ENCODE data around the gene OTOP2. TPM values are rescaled to one million over a fixed set of nuclear protein-coding genes. Genes with fewer than 3 reads are reported as not detected.
"Not testable (repeated sequence)": the region's sequence is repeated elsewhere in the genome, so short reads cannot be mapped to it uniquely, and the experiment has no call there.

OTOP2 gene
- total RNA-seq, 1 experiment from 2014 or later: not detected

- Histone ChIP-seq H3K36me3 (ENCODE audit: insufficient read depth, low read length, poor library complexity, severe bottlenecking) (no peaks in the 10 kb centered on the region), H3K4me3 (ENCODE audit: low read depth, low read length, poor library complexity, severe bottlenecking) (no peak overlapping the region), H3K27ac (ENCODE audit: low read depth, low read length, poor library complexity, severe bottlenecking) (no peak overlapping the region), H3K27me3 (replicated peaks; ENCODE audit: insufficient read depth, low read depth, low read length, poor library complexity) (no peaks in the 10 kb centered on the region), H3K4me1 (ENCODE audit: insufficient read depth, low read length, poor library complexity, severe bottlenecking) (no peaks in the 10 kb centered on the region), H3K9me3 (ENCODE audit: low read depth, low read length, poor library complexity, severe bottlenecking) (no peaks in the 10 kb centered on the region)
- intact Hi-C loops (cut with micrococcal nuclease; ENCODE audit: unreplicated experiment): loop anchor here (5.0 to 10.0 kb wide), 2 partner anchors 68 to 150 kb away; no protein-coding TSS in a partner anchor
- POLR2A ChIA-PET (ENCODE audit: low non-redundant PET): no interaction called here
- BruUV-seq (replicated peaks): no TSS peak
- CTCF ChIA-PET: no interaction called here
- TF ChIP-seq EZH2 (IDR thresholded peaks at IDR 0.05; ENCODE audit: borderline replicate concordance, low read depth, low read length, poor library complexity, severe bottlenecking) (no peak), CTCF (conservative IDR thresholded peaks at IDR 0.05; ENCODE audit: low read depth, low read length) (no peak)
- no peak for DNase-seq (ENCODE audit: low spot score)
Measured at GRCh38 chr17:74964246-74964761, 40.2 kb downstream of the OTOP2 start.

GRCh38 chr17:74964988-74965622, 41.0 kb downstream of the OTOP2 start:
- Histone ChIP-seq H3K27ac (ENCODE audit: low read depth, low read length, poor library complexity, severe bottlenecking) (no peak overlapping the region), H3K4me1 (ENCODE audit: insufficient read depth, low read length, poor library complexity, severe bottlenecking) (no peaks in the 10 kb centered on the region), H3K27me3 (replicated peaks; ENCODE audit: insufficient read depth, low read depth, low read length, poor library complexity) (no peaks in the 10 kb centered on the region), H3K4me3 (ENCODE audit: low read depth, low read length, poor library complexity, severe bottlenecking) (no peak overlapping the region), H3K36me3 (ENCODE audit: insufficient read depth, low read length, poor library complexity, severe bottlenecking) (no peaks in the 10 kb centered on the region), H3K9me3 (ENCODE audit: low read depth, low read length, poor library complexity, severe bottlenecking) (no peaks in the 10 kb centered on the region)
- DNase-seq (ENCODE audit: low spot score): no peak
- ChIA-PET CTCF (no interaction called here), POLR2A (ENCODE audit: low non-redundant PET) (no interaction called here)
- intact Hi-C loops (cut with micrococcal nuclease; ENCODE audit: unreplicated experiment): loop anchor here (5.0 to 10.0 kb wide), 2 partner anchors 67 to 150 kb away; no protein-coding TSS in a partner anchor
- TF ChIP-seq EZH2 (IDR thresholded peaks at IDR 0.05; ENCODE audit: borderline replicate concordance, low read depth, low read length, poor library complexity, severe bottlenecking) (no peak), CTCF (conservative IDR thresholded peaks at IDR 0.05; ENCODE audit: low read depth, low read length) (no peak)
- BruUV-seq (replicated peaks): no TSS peak

- no peak for DNase-seq (ENCODE audit: low spot score)
- Histone ChIP-seq H3K27ac (ENCODE audit: low read depth, low read length, poor library complexity, severe bottlenecking) (no peak overlapping the region), H3K9me3 (ENCODE audit: low read depth, low read length, poor library complexity, severe bottlenecking) (no peaks in the 10 kb centered on the region), H3K36me3 (ENCODE audit: insufficient read depth, low read length, poor library complexity, severe bottlenecking) (no peaks in the 10 kb centered on the region), H3K4me3 (ENCODE audit: low read depth, low read length, poor library complexity, severe bottlenecking) (no peak overlapping the region), H3K27me3 (replicated peaks; ENCODE audit: insufficient read depth, low read depth, low read length, poor library complexity) (peaks cover 5% of the 10 kb centered on the region), H3K4me1 (ENCODE audit: insufficient read depth, low read length, poor library complexity, severe bottlenecking) (no peaks in the 10 kb centered on the region)
- TF ChIP-seq CTCF (conservative IDR thresholded peaks at IDR 0.05; ENCODE audit: low read depth, low read length): no peak
- TF ChIP-seq EZH2 (IDR thresholded peaks at IDR 0.05; ENCODE audit: borderline replicate concordance, low read depth, low read length, poor library complexity, severe bottlenecking): no peak
- ChIA-PET CTCF (no interaction called here), POLR2A (ENCODE audit: low non-redundant PET) (no interaction called here)
- BruUV-seq (replicated peaks): no TSS peak
- intact Hi-C loops (cut with micrococcal nuclease; ENCODE audit: unreplicated experiment): loop anchor here (10.0 kb wide), 1 partner anchor 146 kb away; no protein-coding TSS in a partner anchor
Measured at GRCh38 chr17:74968361-74968780, 44.3 kb downstream of the OTOP2 start.

GRCh38 chr17:74969501-74969900, 45.4 kb downstream of the OTOP2 start:
- not testable (repeated sequence) for H3K27ac ChIP-seq (ENCODE audit: low read depth, low read length, poor library complexity, severe bottlenecking); H3K36me3 ChIP-seq (ENCODE audit: insufficient read depth, low read length, poor library complexity, severe bottlenecking); H3K9me3 ChIP-seq (ENCODE audit: low read depth, low read length, poor library complexity, severe bottlenecking); DNase-seq (ENCODE audit: low spot score); H3K4me1 ChIP-seq (ENCODE audit: insufficient read depth, low read length, poor library complexity, severe bottlenecking); BruUV-seq (replicated peaks); H3K4me3 ChIP-seq (ENCODE audit: low read depth, low read length, poor library complexity, severe bottlenecking); H3K27me3 ChIP-seq (replicated peaks; ENCODE audit: insufficient read depth, low read depth, low read length, poor library complexity)
- intact Hi-C loops (cut with micrococcal nuclease; ENCODE audit: unreplicated experiment): loop anchor here (10.0 kb wide), 1 partner anchor 145 kb away; no protein-coding TSS in a partner anchor
- ChIA-PET POLR2A (ENCODE audit: low non-redundant PET) (interaction anchor here (0.6 kb wide), 2 partner anchors 353 to 1571 kb away, joined by 3 to 5 read pairs; partner anchors contain the start of gene PRCD), CTCF (interaction anchor here (0.6 to 0.7 kb wide), 2 partner anchors 61 to 237 kb away, joined by 3 to 6 read pairs; no protein-coding TSS in a partner anchor)

Measured in A673 (cell line).